Neuron (in vitro differentiated cells): ENCODE measurements around the gene OTUD3.
"Not testable (repeated sequence)": the region's sequence is repeated elsewhere in the genome, so short reads cannot be mapped to it uniquely, and the experiment has no call there.

ENCODE experiments used
- H2AFZ ChIP-seq: one replicate; pipeline ENCODE4 v1.6.1; 2013; ENCODE audit warnings: low read depth, mild to moderate bottlenecking, inconsistent platforms, low read length, moderate library complexity
- H3K27me3 ChIP-seq: one replicate; pipeline ENCODE4 v1.6.1; 2013; ENCODE audit warnings: low read length; ENCODE audit not compliant: insufficient read depth
- H3K36me3 ChIP-seq: one replicate; pipeline ENCODE4 v1.6.1; 2013; ENCODE audit warnings: low read length; ENCODE audit not compliant: insufficient read depth
- H3K4me1 ChIP-seq: one replicate; pipeline ENCODE4 v1.6.1; 2013; ENCODE audit warnings: low read length; ENCODE audit not compliant: insufficient read depth
- H3K4me3 ChIP-seq: 2 replicates; pipeline ENCODE4 v1.5.1; 2013; ENCODE audit warnings: mild to moderate bottlenecking, low read length, moderate library complexity
- H3K9me3 ChIP-seq: one replicate; pipeline ENCODE4 v1.6.1; 2013; ENCODE audit warnings: low read length

OTUD3 gene

GRCh38 chr1:19926296-19927129 is 44.3 kb downstream of the OTUD3 start:
- Histone ChIP-seq H3K9me3 (no peaks in the 10 kb centered on the region), H3K36me3 (no peaks in the 10 kb centered on the region), H3K27me3 (peaks cover 10% of the 10 kb centered on the region), H3K4me1 (no peaks in the 10 kb centered on the region), H2AFZ (no peak overlapping the region), H3K4me3 (no peak overlapping the region)

DNA sequence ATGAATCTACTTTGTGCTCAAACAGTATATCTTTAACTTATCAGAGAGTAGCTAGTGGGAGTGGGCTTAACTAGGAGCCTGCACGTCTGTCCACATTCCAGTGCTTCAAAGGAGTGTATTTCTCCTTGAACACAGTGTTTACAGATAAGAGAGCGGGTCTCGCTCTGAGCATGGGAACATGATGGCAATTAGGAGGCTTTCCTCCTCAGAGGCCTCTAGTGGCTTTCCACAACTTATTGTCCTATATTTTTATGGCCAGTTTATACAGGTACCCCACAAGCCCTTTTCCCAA is 44.9 kb downstream of the OTUD3 start:
- not testable (repeated sequence) for H2AFZ ChIP-seq, H3K4me1 ChIP-seq, H3K9me3 ChIP-seq, H3K4me3 ChIP-seq, H3K36me3 ChIP-seq
- H3K27me3 ChIP-seq: peaks cover 10% of the 10 kb centered on the region

DNA sequence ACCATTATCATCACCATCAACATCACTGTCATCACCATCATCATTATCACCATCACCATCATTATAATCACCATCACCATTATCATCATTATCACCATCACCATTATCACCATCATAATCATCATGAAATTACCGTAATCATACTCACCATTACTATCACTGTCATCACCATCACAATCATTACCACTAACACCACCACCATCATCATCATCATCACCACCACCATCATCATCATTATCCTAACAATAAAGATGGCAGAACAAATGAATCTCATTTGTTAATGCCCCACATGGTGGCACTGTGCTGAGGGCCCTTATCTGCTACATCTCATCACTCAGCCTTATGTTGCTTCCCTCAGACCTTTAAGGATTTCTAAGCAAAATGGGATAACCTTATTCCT is 50.7 kb downstream of the OTUD3 start:
- peaks cover 2% of the 10 kb centered on the region for H3K9me3 ChIP-seq
- no peaks in the 10 kb centered on the region for H3K36me3 ChIP-seq
- H3K4me1 ChIP-seq: no peaks in the 10 kb centered on the region
- H2AFZ ChIP-seq: no peak overlapping the region
- no peak overlapping the region for H3K4me3 ChIP-seq
- H3K27me3 ChIP-seq: no peaks in the 10 kb centered on the region

GRCh38 chr1:19934336-19934735 is 52.1 kb downstream of the OTUD3 start:
- Histone ChIP-seq H3K4me1 (no peaks in the 10 kb centered on the region), H3K36me3 (no peaks in the 10 kb centered on the region), H3K9me3 (peaks cover 2% of the 10 kb centered on the region), H2AFZ (no peak overlapping the region), H3K27me3 (no peaks in the 10 kb centered on the region), H3K4me3 (no peak overlapping the region)

DNA sequence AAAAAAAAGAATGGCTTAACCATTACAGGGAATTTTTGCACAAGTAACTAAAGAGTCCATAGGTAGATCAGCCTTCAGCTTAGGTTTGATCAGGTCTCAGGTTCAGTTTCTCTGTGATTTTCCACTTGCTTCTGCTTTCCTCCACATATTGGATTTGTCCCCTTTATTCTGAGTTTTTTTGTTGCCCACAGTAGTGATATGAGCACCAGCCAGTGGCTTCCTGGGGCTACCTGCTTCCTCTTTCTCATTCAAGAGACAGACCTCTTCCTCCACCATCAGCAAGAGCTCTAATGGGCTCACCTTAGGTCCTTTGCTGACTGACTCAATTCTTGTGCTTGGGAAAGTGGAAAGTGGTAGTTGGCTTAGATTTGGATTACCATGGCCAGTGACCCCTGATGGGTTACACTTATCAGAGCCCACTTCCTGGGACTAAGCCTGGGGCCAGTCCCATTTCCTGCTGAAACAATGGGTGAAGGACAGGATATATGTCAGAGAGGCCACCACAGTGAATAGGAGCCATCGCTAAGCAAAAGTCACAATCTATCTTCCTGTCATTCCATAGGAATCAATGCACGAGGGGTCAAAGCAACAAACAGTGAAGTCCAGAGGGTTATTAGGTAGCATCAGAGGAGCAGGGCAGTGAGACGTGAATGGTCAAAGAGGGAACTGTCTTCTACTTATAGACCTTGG is 54.0 kb downstream of the OTUD3 start:
- Histone ChIP-seq H3K9me3 (peaks cover 2% of the 10 kb centered on the region), H3K27me3 (no peaks in the 10 kb centered on the region), H2AFZ (no peak overlapping the region), H3K4me1 (peaks cover 11% of the 10 kb centered on the region), H3K36me3 (no peaks in the 10 kb centered on the region), H3K4me3 (no peak overlapping the region)

DNA sequence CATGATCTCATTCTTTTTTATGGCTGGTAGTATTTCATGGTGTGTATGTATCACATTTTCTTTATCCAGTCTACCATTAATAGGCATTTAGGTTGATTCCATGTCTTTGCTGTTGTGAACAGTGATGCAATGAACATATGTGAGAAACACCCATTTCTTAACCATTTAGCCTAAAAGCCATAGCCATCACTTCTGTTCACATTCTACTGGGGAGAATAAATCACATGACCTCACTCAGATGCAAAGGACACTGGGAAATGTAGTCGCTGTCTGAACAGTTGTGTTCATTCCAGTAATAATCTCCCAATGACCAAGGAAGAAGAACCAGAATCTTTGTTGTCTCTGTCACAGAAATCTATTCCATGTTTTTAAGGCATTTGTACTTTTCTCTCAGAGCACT is 56.3 kb downstream of the OTUD3 start:
- Histone ChIP-seq H2AFZ (no peak overlapping the region), H3K4me3 (no peak overlapping the region), H3K27me3 (no peaks in the 10 kb centered on the region), H3K4me1 (peaks cover 20% of the 10 kb centered on the region), H3K36me3 (no peaks in the 10 kb centered on the region), H3K9me3 (no peaks in the 10 kb centered on the region)

- no peak overlapping the region for H2AFZ ChIP-seq
These were observed 58.5 kb downstream of the OTUD3 start for GRCh38 chr1:19940486-19941205.

DNA sequence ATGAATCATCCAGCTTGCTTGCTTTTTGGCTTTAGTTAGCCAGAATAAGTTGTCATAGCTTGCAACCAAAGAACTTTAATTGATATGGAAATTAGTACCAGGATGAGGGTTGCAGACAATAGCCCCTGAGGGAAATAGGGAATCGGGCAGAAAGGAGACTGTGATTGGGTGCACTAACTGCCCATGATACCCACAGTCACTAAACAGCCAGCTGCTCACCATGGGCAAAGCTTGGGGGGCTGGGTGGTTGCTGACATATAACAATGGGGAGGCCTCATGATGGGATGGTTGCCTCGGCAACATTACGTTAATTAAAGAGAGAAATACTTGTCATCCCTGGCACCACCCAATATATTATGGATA is 59.0 kb downstream of the OTUD3 start:
- Histone ChIP-seq H2AFZ (no peak overlapping the region), H3K4me3 (no peak overlapping the region), H3K9me3 (no peaks in the 10 kb centered on the region), H3K4me1 (peaks cover 20% of the 10 kb centered on the region), H3K36me3 (no peaks in the 10 kb centered on the region), H3K27me3 (no peaks in the 10 kb centered on the region)

More at GRCh38 chr1:19940486-19941205, 58.5 kb downstream of the OTUD3 start:
- H3K36me3 ChIP-seq: no peaks in the 10 kb centered on the region
- H3K9me3 ChIP-seq: no peaks in the 10 kb centered on the region
- H3K4me1 ChIP-seq: peaks cover 20% of the 10 kb centered on the region
- H3K27me3 ChIP-seq: no peaks in the 10 kb centered on the region
- no peak overlapping the region for H3K4me3 ChIP-seq

DNA sequence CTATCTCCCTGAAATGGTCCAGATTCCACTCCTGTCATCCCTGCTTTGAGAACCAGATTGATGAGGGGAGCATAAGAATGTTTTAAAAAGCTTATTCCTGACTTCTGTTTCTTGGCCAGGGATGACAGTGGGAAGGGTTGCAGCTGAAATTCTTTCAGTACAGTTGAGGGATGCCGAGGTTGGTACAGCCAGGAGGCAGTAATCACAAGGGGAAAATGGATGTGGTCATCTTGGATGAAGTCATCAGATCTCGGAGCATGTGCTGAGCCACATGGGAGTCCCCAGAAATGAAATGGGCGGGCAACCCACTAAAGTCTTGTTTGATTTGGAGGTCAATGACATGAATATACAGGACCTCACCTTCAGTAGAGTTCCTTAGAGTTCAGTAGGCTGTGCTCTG is 59.9 kb downstream of the OTUD3 start:
- H3K9me3 ChIP-seq: no peaks in the 10 kb centered on the region
- no peaks in the 10 kb centered on the region for H3K27me3 ChIP-seq
- peaks cover 20% of the 10 kb centered on the region for H3K4me1 ChIP-seq
- H3K36me3 ChIP-seq: no peaks in the 10 kb centered on the region
- H3K4me3 ChIP-seq: no peak overlapping the region
- no peak overlapping the region for H2AFZ ChIP-seq

- Histone ChIP-seq H3K36me3 (no peaks in the 10 kb centered on the region), H3K4me1 (peaks cover 20% of the 10 kb centered on the region), H3K4me3 (no peak overlapping the region), H3K9me3 (no peaks in the 10 kb centered on the region), H3K27me3 (no peaks in the 10 kb centered on the region), H2AFZ (no peak overlapping the region)
These were observed 60.5 kb downstream of the OTUD3 start for GRCh38 chr1:19942657-19943056.

DNA sequence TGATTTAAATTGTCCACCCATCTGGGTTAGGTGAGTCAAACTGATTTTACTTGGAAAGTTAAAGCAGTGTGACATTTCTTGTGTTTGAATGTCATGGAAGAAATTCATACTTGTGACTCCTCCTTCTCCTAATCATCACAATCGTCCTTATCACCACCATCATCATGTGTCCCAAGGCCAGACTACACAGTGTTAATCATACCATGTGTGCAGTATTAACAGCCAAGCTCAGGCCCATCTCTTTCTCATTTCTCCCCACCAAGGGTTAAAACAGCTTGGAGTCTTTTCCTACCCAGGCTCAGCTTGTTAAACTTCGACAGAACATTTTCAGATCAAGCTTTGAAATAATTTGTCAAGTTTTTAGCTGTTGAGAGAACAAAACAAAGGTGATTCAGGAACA is 63.7 kb downstream of the OTUD3 start:
- H3K4me1 ChIP-seq: peaks cover 12% of the 10 kb centered on the region
- H2AFZ ChIP-seq: no peak overlapping the region
- no peaks in the 10 kb centered on the region for H3K36me3 ChIP-seq
- H3K9me3 ChIP-seq: no peaks in the 10 kb centered on the region
- no peak overlapping the region for H3K4me3 ChIP-seq
- no peaks in the 10 kb centered on the region for H3K27me3 ChIP-seq

DNA sequence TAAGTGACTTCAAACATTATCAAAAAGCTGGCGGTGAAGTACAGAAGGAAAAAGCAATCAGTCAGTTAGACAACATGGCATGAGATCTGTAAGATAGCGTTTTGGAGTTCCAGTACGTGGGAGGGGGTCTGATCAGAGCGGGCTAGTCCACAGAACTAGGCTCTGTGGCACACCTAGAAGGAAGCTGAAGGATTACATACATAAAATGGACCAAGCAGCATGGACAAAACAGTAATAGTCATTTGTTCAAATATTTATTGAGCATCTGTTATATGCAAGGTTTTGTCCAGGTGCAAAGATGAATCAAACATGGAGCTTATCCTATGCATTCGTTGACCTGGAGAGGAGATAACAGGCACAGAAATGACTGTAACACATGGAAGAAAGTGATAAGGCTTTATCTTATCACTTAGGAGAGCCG is 64.1 kb downstream of the OTUD3 start:
- Histone ChIP-seq H2AFZ (no peak overlapping the region), H3K36me3 (no peaks in the 10 kb centered on the region), H3K4me1 (peaks cover 8% of the 10 kb centered on the region), H3K4me3 (no peak overlapping the region), H3K27me3 (no peaks in the 10 kb centered on the region), H3K9me3 (no peaks in the 10 kb centered on the region)

- H2AFZ ChIP-seq: no peak overlapping the region
- no peak overlapping the region for H3K4me3 ChIP-seq
- H3K36me3 ChIP-seq: no peaks in the 10 kb centered on the region
- peaks cover 1% of the 10 kb centered on the region for H3K4me1 ChIP-seq
- H3K27me3 ChIP-seq: no peaks in the 10 kb centered on the region
- H3K9me3 ChIP-seq: no peaks in the 10 kb centered on the region
These were observed 64.8 kb downstream of the OTUD3 start for GRCh38 chr1:19946971-19947370.
